OCI-LY1 (cell line): ENCODE data around the gene STRADA.
"Not testable (repeated sequence)": the region's sequence is repeated elsewhere in the genome, so short reads cannot be mapped to it uniquely, and the experiment has no call there.

Experiments used
- H2AFZ ChIP-seq: fragments of 200-600 bp; sonication (generic), shearing (Covaris generic); 2 replicates; pipeline ENCODE4 v1.6.0; 2014; ENCODE audit warnings: antibody characterized with exemption, mild to moderate bottlenecking, low read length
- H3F3A ChIP-seq: fragments of 200-600 bp; sonication (generic), shearing (Covaris generic); 2 replicates; pipeline ENCODE4 v1.6.0; 2014; ENCODE audit warnings: mild to moderate bottlenecking, antibody characterized with exemption, low read length, moderate library complexity; ENCODE audit not compliant: insufficient read depth
- H3K27ac ChIP-seq: fragments of 200-600 bp; sonication (generic); 2 replicates; pipeline ENCODE4 v1.5.1; 2014; ENCODE audit warnings: low read length, mixed run types, mild to moderate bottlenecking, low read depth; ENCODE audit not compliant: poor library complexity, severe bottlenecking
- H3K27me3 ChIP-seq: fragments of 200-600 bp; sonication (generic); 2 replicates; pipeline ENCODE4 v1.6.0; 2014; ENCODE audit warnings: antibody characterized with exemption, mild to moderate bottlenecking, low read length, moderate library complexity; ENCODE audit not compliant: insufficient read depth
- H3K36me3 ChIP-seq: fragments of 200-600 bp; sonication (generic); 2 replicates; pipeline ENCODE4 v1.6.1; 2014; ENCODE audit warnings: mild to moderate bottlenecking, antibody characterized with exemption, low read length, moderate library complexity, mixed read lengths; ENCODE audit not compliant: insufficient read depth
- H3K4me1 ChIP-seq: fragments of 200-600 bp; sonication (generic); 2 replicates; pipeline ENCODE4 v1.5.1; 2014; ENCODE audit warnings: mild to moderate bottlenecking, low read length, moderate library complexity; ENCODE audit not compliant: insufficient read depth, severe bottlenecking
- H3K4me2 ChIP-seq: fragments of 200-600 bp; sonication (generic), shearing (Covaris generic); 2 replicates; pipeline ENCODE4 v1.6.1; 2014; ENCODE audit warnings: low read length
- H3K4me3 ChIP-seq: fragments of 200-600 bp; sonication (generic); 2 replicates; pipeline ENCODE4 v1.5.1; 2014; ENCODE audit warnings: low read length, low read depth, mild to moderate bottlenecking, mixed read lengths; ENCODE audit not compliant: poor library complexity, severe bottlenecking
- H3K79me2 ChIP-seq: fragments of 200-600 bp; shearing (Covaris generic); 2 replicates; pipeline ENCODE4 v1.6.1; 2016; ENCODE audit warnings: mixed run types, low read length, mixed read lengths; ENCODE audit not compliant: insufficient read depth
- H3K9ac ChIP-seq: fragments of 200-600 bp; sonication (generic), shearing (Covaris generic); 2 replicates; pipeline ENCODE4 v1.6.1; 2014; ENCODE audit warnings: mild to moderate bottlenecking, low read length, mixed read lengths
- H3K9me2 ChIP-seq: fragments of 200-600 bp; sonication (generic), shearing (Covaris generic); 2 replicates; pipeline ENCODE4 v1.6.1; 2014; ENCODE audit warnings: low read depth, mild to moderate bottlenecking, low read length, mixed read lengths
- H3K9me3 ChIP-seq: fragments of 200-600 bp; shearing (Covaris generic); 2 replicates; pipeline ENCODE4 v1.6.1; 2014; ENCODE audit warnings: low read length, mixed read lengths
- H4K20me1 ChIP-seq: fragments of 200-600 bp; sonication (generic), shearing (Covaris generic); 2 replicates; pipeline ENCODE4 v1.6.0; 2016; ENCODE audit warnings: mild to moderate bottlenecking, low read length; ENCODE audit not compliant: insufficient read depth
- EZH2 ChIP-seq: fragments of 200-600 bp; sonication (generic), shearing (Covaris generic); IDR thresholded peaks from 2 replicates; pipeline ENCODE4 v1.8.0; 2017; ENCODE audit warnings: borderline replicate concordance, mixed run types, mild to moderate bottlenecking, antibody characterized with exemption, low read length, moderate library complexity, mixed read lengths
- TF ChIP-seq, protein P1 (sequence below): fragments of 200-600 bp; sonication (generic), shearing (Covaris generic); IDR thresholded peaks from 2 replicates; pipeline ENCODE4 v1.5.1; 2017; ENCODE audit warnings: mild to moderate bottlenecking, antibody characterized with exemption, low read length, moderate library complexity, mixed read lengths

The STRADA gene

DNA sequence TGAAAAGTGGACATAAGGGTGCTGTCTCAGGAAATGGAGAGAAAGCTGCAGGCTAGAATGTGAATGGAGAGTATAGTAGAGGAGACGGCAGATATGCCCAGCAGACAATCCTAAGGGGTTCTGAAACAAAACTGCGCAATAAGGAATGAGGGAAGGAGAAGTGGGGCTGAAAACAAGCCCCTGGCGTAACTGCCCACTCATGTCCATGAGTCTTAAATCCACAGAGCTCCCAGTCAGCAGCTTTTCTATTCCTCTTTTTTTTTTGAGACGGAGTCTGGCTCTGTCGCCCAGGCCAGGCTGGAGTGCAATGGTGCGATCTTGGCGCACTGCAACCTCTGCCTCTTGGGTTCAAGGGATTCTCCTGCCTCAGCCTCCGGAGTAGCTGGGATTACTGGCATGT lies 5.9 kb downstream of the STRADA start:
- H3K9me3 ChIP-seq = no peaks in the 10 kb centered on the region
- H3K9ac ChIP-seq = no peak overlapping the region
- no peak overlapping the region for H3K4me3 ChIP-seq
- peaks cover 7% of the 10 kb centered on the region; the same call in 1 of the 2 replicates for H3K79me2 ChIP-seq
- no peak overlapping the region for H2AFZ ChIP-seq
- no peak overlapping the region for H3K4me2 ChIP-seq
- H3K4me1 ChIP-seq = peaks cover 7% of the 10 kb centered on the region
- H3K36me3 ChIP-seq = no peaks in the 10 kb centered on the region
- no peaks in the 10 kb centered on the region for H3K27me3 ChIP-seq
- no peaks in the 10 kb centered on the region for H4K20me1 ChIP-seq
- H3K27ac ChIP-seq = no peak overlapping the region
- no peaks in the 10 kb centered on the region for H3K9me2 ChIP-seq
- H3F3A ChIP-seq = no peaks in the 10 kb centered on the region
- TF ChIP-seq, protein P1, sequence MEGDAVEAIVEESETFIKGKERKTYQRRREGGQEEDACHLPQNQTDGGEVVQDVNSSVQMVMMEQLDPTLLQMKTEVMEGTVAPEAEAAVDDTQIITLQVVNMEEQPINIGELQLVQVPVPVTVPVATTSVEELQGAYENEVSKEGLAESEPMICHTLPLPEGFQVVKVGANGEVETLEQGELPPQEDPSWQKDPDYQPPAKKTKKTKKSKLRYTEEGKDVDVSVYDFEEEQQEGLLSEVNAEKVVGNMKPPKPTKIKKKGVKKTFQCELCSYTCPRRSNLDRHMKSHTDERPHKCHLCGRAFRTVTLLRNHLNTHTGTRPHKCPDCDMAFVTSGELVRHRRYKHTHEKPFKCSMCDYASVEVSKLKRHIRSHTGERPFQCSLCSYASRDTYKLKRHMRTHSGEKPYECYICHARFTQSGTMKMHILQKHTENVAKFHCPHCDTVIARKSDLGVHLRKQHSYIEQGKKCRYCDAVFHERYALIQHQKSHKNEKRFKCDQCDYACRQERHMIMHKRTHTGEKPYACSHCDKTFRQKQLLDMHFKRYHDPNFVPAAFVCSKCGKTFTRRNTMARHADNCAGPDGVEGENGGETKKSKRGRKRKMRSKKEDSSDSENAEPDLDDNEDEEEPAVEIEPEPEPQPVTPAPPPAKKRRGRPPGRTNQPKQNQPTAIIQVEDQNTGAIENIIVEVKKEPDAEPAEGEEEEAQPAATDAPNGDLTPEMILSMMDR = no peak
- TF ChIP-seq EZH2 = no peak

DNA sequence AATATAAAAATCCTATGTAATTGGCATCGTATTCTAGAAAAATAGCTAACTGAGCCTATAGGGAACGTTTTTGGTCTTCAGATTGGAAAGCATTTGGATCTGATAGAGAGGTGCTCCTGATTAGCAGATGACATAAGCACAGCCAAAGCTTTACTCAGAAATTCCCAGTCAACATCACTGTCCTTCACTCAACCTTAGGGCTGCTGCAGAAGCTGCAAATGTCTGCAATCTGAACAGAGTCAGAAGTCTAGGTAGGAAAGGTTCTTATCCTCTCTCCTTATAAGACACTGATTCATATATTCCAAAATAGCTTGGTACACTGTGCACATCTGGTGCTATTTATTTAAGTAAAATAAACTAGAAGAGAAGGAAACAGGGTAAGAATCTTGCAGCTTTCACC lies 19.2 kb downstream of the STRADA start:
- Histone ChIP-seq H3F3A (no peaks in the 10 kb centered on the region), H3K9me3 (no peaks in the 10 kb centered on the region), H3K4me1 (no peaks in the 10 kb centered on the region), H3K79me2 (no peaks in the 10 kb centered on the region), H3K9me2 (no peaks in the 10 kb centered on the region), H2AFZ (no peak overlapping the region), H4K20me1 (no peaks in the 10 kb centered on the region), H3K36me3 (peaks cover 33% of the 10 kb centered on the region), H3K4me2 (no peak overlapping the region), H3K9ac (no peak overlapping the region), H3K27me3 (no peaks in the 10 kb centered on the region), H3K27ac (no peak overlapping the region), H3K4me3 (no peak overlapping the region)
- TF ChIP-seq, protein P1 = no peak
- no peak for TF ChIP-seq EZH2

DNA sequence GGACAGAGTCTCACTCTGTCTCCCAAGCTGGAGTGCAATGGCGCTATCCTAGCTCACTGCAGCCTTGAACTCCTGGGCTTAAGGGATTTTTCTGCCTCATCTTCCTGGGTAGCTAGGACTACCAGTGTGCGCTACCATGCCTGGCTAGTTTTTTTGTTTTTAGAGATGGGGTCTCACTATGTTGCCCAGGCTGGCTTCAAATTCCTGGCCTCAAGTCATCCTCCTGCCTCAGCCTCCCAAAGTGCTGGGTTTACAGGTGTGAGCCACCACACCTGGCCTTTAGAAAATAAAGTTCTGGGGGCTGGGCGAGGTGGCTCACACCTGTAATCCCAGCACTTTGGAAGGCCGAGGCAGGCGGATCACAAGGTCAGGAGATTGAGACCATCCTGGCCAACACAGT lies 21.4 kb downstream of the STRADA start:
- not testable (repeated sequence) for H3K4me2 ChIP-seq, H3K27ac ChIP-seq, H2AFZ ChIP-seq, H3F3A ChIP-seq, H3K79me2 ChIP-seq, H3K9me2 ChIP-seq, H3K9ac ChIP-seq, H3K4me1 ChIP-seq, H3K4me3 ChIP-seq, H3K9me3 ChIP-seq, H4K20me1 ChIP-seq, H3K27me3 ChIP-seq
- peaks cover 24% of the 10 kb centered on the region for H3K36me3 ChIP-seq

DNA sequence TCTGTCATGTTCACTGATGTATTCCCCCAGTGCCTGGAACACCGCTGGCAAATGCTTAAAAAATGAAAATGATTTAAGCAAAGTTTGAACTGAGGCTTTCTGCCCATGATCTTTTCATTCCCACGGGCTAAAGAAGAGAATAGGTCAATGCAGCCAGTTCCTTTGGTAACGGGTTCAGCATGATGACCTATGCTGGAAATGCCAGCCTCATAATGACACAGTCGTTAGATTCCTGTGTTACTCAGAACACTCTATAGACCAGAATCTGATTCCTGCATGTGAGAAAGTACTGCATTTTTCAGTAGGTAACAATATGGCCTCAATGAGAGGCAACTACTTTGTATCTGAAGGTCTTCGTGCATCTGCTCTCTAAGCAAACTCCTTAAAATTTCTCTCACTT lies 22.6 kb downstream of the STRADA start:
- Histone ChIP-seq H3K4me2 (no peak overlapping the region), H3K9me3 (no peaks in the 10 kb centered on the region), H3K27ac (no peak overlapping the region), H4K20me1 (no peaks in the 10 kb centered on the region), H3K9me2 (no peaks in the 10 kb centered on the region), H3F3A (no peaks in the 10 kb centered on the region), H3K9ac (no peak overlapping the region), H2AFZ (no peak overlapping the region), H3K79me2 (no peaks in the 10 kb centered on the region), H3K27me3 (no peaks in the 10 kb centered on the region), H3K4me1 (no peaks in the 10 kb centered on the region), H3K36me3 (peaks cover 19% of the 10 kb centered on the region; the same call in 1 of the 2 replicates), H3K4me3 (no peak overlapping the region)
- TF ChIP-seq, protein P1 = no peak
- TF ChIP-seq EZH2 = no peak
